Endothelial cell of umbilical vein (primary cell): Measurements from ENCODE around the gene MYH14. TPM values are rescaled to one million over a fixed set of nuclear protein-coding genes. Genes with fewer than 3 reads are reported as not detected.

Experiments used
- BruUV-seq: library from RNA; stranded (reverse); fragments of 400-500 nt; replicated peaks from 2 replicates; lab custom pipeline; 2021; lab: Mats Ljungman, UMichigan
- CTCF ChIA-PET: fragments of 300-600, 350-600 bp; sonication (Branson Sonifier 250); formaldehyde crosslinking; loops from one replicate; lab custom pipeline; 2021; ENCODE audit warnings: antibody characterized with exemption, inconsistent platforms; lab: Charles Lee
- POLR2A ChIA-PET: fragments of 300-600, 350-600 bp; sonication (Branson Sonifier 250); formaldehyde crosslinking; loops from one replicate; lab custom pipeline; 2021; ENCODE audit warnings: antibody characterized with exemption, inconsistent platforms; lab: Charles Lee
- DNase-seq: peaks from one replicate; pipeline ENCODE4 v3.0.0-alpha.2; 2011; ENCODE audit warnings: low read depth, low spot score
- FAIRE-seq: peaks from 2 replicates; lab custom pipeline; 2011; peaks lifted over from hg19 to GRCh38; lab: Jason Lieb, UNC
- H2AFZ ChIP-seq: 2 replicates; pipeline ENCODE4 v1.6.0; 2012; ENCODE audit warnings: low read depth, low read length, control low read depth, inconsistent platforms
- H3K27ac ChIP-seq: 2 replicates; pipeline ENCODE4 v1.5.1; 2011; ENCODE audit warnings: low read depth, mild to moderate bottlenecking, control low read depth, low read length, moderate library complexity; ENCODE audit not compliant: insufficient read depth
- H3K27me3 ChIP-seq, 2 experiments: 2 replicates each; pipeline versions ENCODE4 v1.6.0 to v1.6.1; 2011; ENCODE audit warnings: low read length in 2 of 2, mixed read lengths in 1 of 2; ENCODE audit not compliant: control insufficient read depth in 2 of 2, insufficient read depth in 2 of 2
- H3K36me3 ChIP-seq, 2 experiments: 2 replicates in 1 of 2; 3 replicates in 1 of 2; pipeline ENCODE4 v1.5.1; 2011; ENCODE audit warnings: low read length in 2 of 2, mild to moderate bottlenecking in 1 of 2, moderate library complexity in 1 of 2; ENCODE audit not compliant: control insufficient read depth in 2 of 2, insufficient read depth in 2 of 2; ENCODE audit errors: extremely low read depth in 1 of 2
- H3K4me1 ChIP-seq: 3 replicates; pipeline ENCODE4 v1.5.1; 2011; ENCODE audit warnings: mild to moderate bottlenecking, low read length; ENCODE audit not compliant: control insufficient read depth, insufficient read depth; ENCODE audit errors: extremely low read depth
- H3K4me2 ChIP-seq: 2 replicates; pipeline ENCODE4 v1.6.1; 2011; ENCODE audit warnings: low read length, control low read depth, mixed read lengths; ENCODE audit not compliant: insufficient read depth
- H3K4me3 ChIP-seq, 3 experiments: fragments of 200-600 bp in 1 of 3; sonication (generic), shearing (Covaris generic) in 1 of 3; replicated peaks in 1 of 3; 2 replicates each; pipeline ENCODE4 v1.5.1; 2011 to 2016; ENCODE audit warnings: control low read depth in 3 of 3, low read length in 3 of 3, mild to moderate bottlenecking in 2 of 3, inconsistent platforms in 1 of 3, low read depth in 1 of 3, moderate library complexity in 1 of 3; ENCODE audit not compliant: insufficient read depth in 1 of 3
- H3K79me2 ChIP-seq: 2 replicates; pipeline ENCODE4 v1.6.0; 2012; ENCODE audit warnings: low read length, inconsistent platforms; ENCODE audit not compliant: control insufficient read depth, insufficient read depth
- H3K9ac ChIP-seq: replicated peaks from 2 replicates; pipeline ENCODE3; 2011; ENCODE audit warnings: low read length, control low read depth; ENCODE audit not compliant: insufficient read depth; ENCODE audit errors: extremely low read depth
- H3K9me1 ChIP-seq: replicated peaks from 3 replicates; pipeline ENCODE4 v1.6.0; 2011; ENCODE audit warnings: mild to moderate bottlenecking, low read length; ENCODE audit not compliant: control insufficient read depth, insufficient read depth; ENCODE audit errors: extremely low read depth
- H3K9me3 ChIP-seq: replicated peaks from 2 replicates; pipeline ENCODE4 v1.5.1; 2012; ENCODE audit warnings: low read length, inconsistent platforms; ENCODE audit not compliant: control insufficient read depth, insufficient read depth
- H4K20me1 ChIP-seq: replicated peaks from 2 replicates; pipeline ENCODE3; 2011; ENCODE audit warnings: mild to moderate bottlenecking, low read length; ENCODE audit not compliant: control insufficient read depth, insufficient read depth; ENCODE audit errors: extremely low read depth
- CTCF ChIP-seq, 2 donors: IDR thresholded peaks; 1 replicate in 1 of 2; 2 replicates in 1 of 2; pipeline ENCODE4 v1.5.1; 2011; ENCODE audit warnings: low read length in 2 of 2, mild to moderate bottlenecking in 2 of 2, moderate library complexity in 2 of 2, control low read depth in 1 of 2, inconsistent platforms in 1 of 2, low read depth in 1 of 2; ENCODE audit not compliant: insufficient read depth in 1 of 2; ENCODE audit errors: extremely low read depth in 1 of 2
- EZH2 ChIP-seq: IDR thresholded peaks from 2 replicates; pipeline ENCODE4 v1.6.1; 2012; ENCODE audit warnings: borderline replicate concordance, low read depth, mild to moderate bottlenecking, moderate library complexity, low read length, inconsistent platforms; ENCODE audit not compliant: severe bottlenecking
- GATA2 ChIP-seq: IDR thresholded peaks from 2 replicates; pipeline ENCODE4 v1.7.0; 2011; ENCODE audit warnings: low read depth, mild to moderate bottlenecking, moderate library complexity, mixed read lengths, low read length; ENCODE audit not compliant: insufficient read length, insufficient read depth
- POLR2A ChIP-seq: IDR thresholded peaks from 2 replicates; pipeline ENCODE4 v1.6.1; 2012; ENCODE audit warnings: low read depth, mild to moderate bottlenecking, control low read depth, low read length
- dilution Hi-C: fragments of 300-500 bp; cut with MboI; formaldehyde crosslinking; loops from one replicate; pipeline ENCODE4 v1.15.0; 2019; ENCODE audit warnings: low sequenced_read_pairs; ENCODE audit not compliant: extremely low pct_ligation_motif_present
- intact Hi-C: fragments of 100-400 bp; cut with micrococcal nuclease; formaldehyde crosslinking; loops from one replicate; pipeline ENCODE4 v1.10.0; 2022
- polyA plus RNA-seq, 4 experiments: library from polyadenylated mRNA; depleted of rRNA in 3 of 4; stranded (reverse) in 3 of 4; unstranded in 1 of 4; fragments of >200 nt; gene quantifications; 2 replicates each; pipeline versions ENCODE4 v1.2.1 to v1.2.3, GENCODE V29; 2011 to 2012; ENCODE audit warnings: missing spikeins in 1 of 4
- total RNA-seq: library from RNA; stranded (reverse); gene quantifications from 2 replicates; pipeline ENCODE4 v1.2.3, GENCODE V29; 2021

The MYH14 gene
- total and polyA plus RNA-seq, 2 donors (not counting 3 experiments of a cell fraction or from before 2014, with no cell fraction given), result 0.13 TPM; not detected in 1

GRCh38 chr19:50252111-50252886 is 48.9 kb downstream of the MYH14 start:
- Histone ChIP-seq H3K36me3 (no peaks in the 10 kb centered on the region), H3K9me3 (no peaks in the 10 kb centered on the region), H2AFZ (no peak overlapping the region), H3K79me2 (no peaks in the 10 kb centered on the region), H3K4me1 (no peaks in the 10 kb centered on the region), H3K4me2 (no peak overlapping the region), H3K27ac (no peak overlapping the region), H3K27me3 (no peaks in the 10 kb centered on the region), H3K4me3 (no peak overlapping the region), H3K9ac (no peak overlapping the region), H3K9me1 (no peaks in the 10 kb centered on the region), H4K20me1 (no peaks in the 10 kb centered on the region)
- dilution Hi-C loops, result no loop called here
- TF ChIP-seq POLR2A (no peak), CTCF (IDR thresholded peaks at IDR 0.05; ENCODE audit: extremely low read depth in 1 of 2, insufficient read depth in 1 of 2, low read depth in 1 of 2, low read length in 2 of 2) (peak; percentile 60 to 82)
- FAIRE-seq, result peak; percentile 64
- peak; percentile 25 for DNase-seq
- intact Hi-C loops, result loop anchor here (1.0 to 2.0 kb wide), 3 partner anchors 76 to 209 kb away; no protein-coding TSS in a partner anchor
- ChIA-PET POLR2A (no interaction called here), CTCF (interaction anchor here (0.5 to 3.9 kb wide), 30 partner anchors 9 to 670 kb away, joined by 3 to 173 read pairs (median 6); partner anchors contain the start of gene KCNC3)
- no TSS peak for BruUV-seq

- no peak for TF ChIP-seq EZH2
- TF ChIP-seq POLR2A, result no peak
- no peak for TF ChIP-seq GATA2
- Histone ChIP-seq H3K9me1 (no peaks in the 10 kb centered on the region), H3K4me2 (no peak overlapping the region), H3K36me3 (no peaks in the 10 kb centered on the region), H3K4me1 (no peaks in the 10 kb centered on the region), H3K4me3 (no peak overlapping the region), H2AFZ (no peak overlapping the region), H3K27ac (no peak overlapping the region), H3K9ac (no peak overlapping the region), H3K79me2 (no peaks in the 10 kb centered on the region), H4K20me1 (no peaks in the 10 kb centered on the region), H3K27me3 (no peaks in the 10 kb centered on the region), H3K9me3 (no peaks in the 10 kb centered on the region)
- FAIRE-seq (no peak), DNase-seq (no peak)
- BruUV-seq, result no TSS peak
- ChIA-PET POLR2A (no interaction called here), CTCF (interaction anchor here (0.5 to 3.9 kb wide), 31 partner anchors 10 to 669 kb away, joined by 3 to 173 read pairs (median 6); partner anchors contain the start of gene KCNC3)
- dilution Hi-C loops, result no loop called here
- intact Hi-C loops, result loop anchor here (1.0 to 2.0 kb wide), 3 partner anchors 75 to 208 kb away; no protein-coding TSS in a partner anchor
Observed at GRCh38 chr19:50252887-50253268, 49.5 kb downstream of the MYH14 start.
